K562 (cell line): Measurements from ENCODE around the gene FES. TPM values are rescaled to one million over a fixed set of nuclear protein-coding genes. Genes with fewer than 3 reads are reported as not detected.

Experiments
- ATAC-seq: fragments of 200-7000 bp; cut with Tn5 transposase; 3 replicates; pipeline ENCODE4 v1.9.1; 2020; ENCODE audit warnings: moderate library complexity
- BruUV-seq: library from RNA; stranded (reverse); fragments of 400-500 nt; replicated peaks from 2 replicates; lab custom pipeline; 2021; lab: Mats Ljungman, UMichigan
- CTCF ChIA-PET: fragments of 300-600 bp; formaldehyde crosslinking; extraction: SDS; loops from one replicate; lab custom pipeline; 2021; ENCODE audit warnings: low intra/inter-chr PET ratio; lab: Yijun Ruan, JAX
- POLR2A ChIA-PET: fragments of 300-600, 350-650 bp; sonication (Branson Sonifier 250); formaldehyde crosslinking; extraction: SDS; loops from one replicate; lab custom pipeline; 2021; ENCODE audit warnings: antibody characterized with exemption, inconsistent platforms; lab: Yijun Ruan, JAX
- DNase-seq, 4 experiments: peaks; one replicate each; pipeline versions ENCODE4 v3.0.0 to v3.0.0-alpha.2; 2011 to 2018; ENCODE audit warnings: low spot score in 3 of 4, mixed read lengths in 3 of 4; ENCODE audit errors: extremely low read depth in 1 of 4
- FAIRE-seq: peaks from 2 replicates; lab custom pipeline; 2011; peaks lifted over from hg19 to GRCh38; lab: Jason Lieb, UNC
- H2AFZ ChIP-seq: 2 replicates; pipeline ENCODE4 v1.6.0; 2011; ENCODE audit warnings: low read depth, low read length, control low read depth, inconsistent platforms
- H3K27ac ChIP-seq: fragments of 200-600 bp; 3 replicates; pipeline ENCODE4 v1.8.0; 2011; ENCODE audit warnings: low read depth, mild to moderate bottlenecking, control low read depth, inconsistent platforms, low read length, moderate library complexity, mixed read lengths; ENCODE audit errors: extremely low read depth
- H3K27me3 ChIP-seq, 2 experiments: fragments of 300-600 bp in 1 of 2; 2 replicates in 1 of 2; 3 replicates in 1 of 2; pipeline versions ENCODE4 v1.6.0 to v1.8.0; 2011; ENCODE audit warnings: inconsistent platforms in 2 of 2, low read length in 2 of 2, mild to moderate bottlenecking in 1 of 2, mixed read lengths in 1 of 2, moderate library complexity in 1 of 2; ENCODE audit not compliant: control insufficient read depth in 2 of 2, insufficient read depth in 2 of 2
- H3K36me3 ChIP-seq: fragments of 300-600 bp; 3 replicates; pipeline ENCODE4 v1.8.0; 2011; ENCODE audit warnings: mild to moderate bottlenecking, low read length, inconsistent platforms; ENCODE audit not compliant: control insufficient read depth, insufficient read depth
- H3K4me1 ChIP-seq, 2 experiments: fragments of 200-600 bp in 1 of 2; replicated peaks in 1 of 2; 2 replicates in 1 of 2; 3 replicates in 1 of 2; pipeline versions ENCODE4 v1.5.1 to v1.8.0; 2011; ENCODE audit warnings: inconsistent platforms in 2 of 2, low read length in 2 of 2, mild to moderate bottlenecking in 1 of 2, mixed read lengths in 1 of 2, moderate library complexity in 1 of 2; ENCODE audit not compliant: control insufficient read depth in 2 of 2, insufficient read depth in 2 of 2
- H3K4me2 ChIP-seq: 2 replicates; pipeline ENCODE4 v1.6.1; 2011; ENCODE audit warnings: low read length, control low read depth, inconsistent platforms, mixed read lengths; ENCODE audit not compliant: insufficient read depth
- H3K4me3 ChIP-seq: fragments of 200-600 bp; sonication (generic), shearing (Covaris generic); 2 replicates; pipeline ENCODE4 v1.5.1; 2016; ENCODE audit warnings: control low read depth, inconsistent platforms
- H3K79me2 ChIP-seq: fragments of 200-600 bp; 3 replicates; pipeline ENCODE4 v1.8.0; 2011; ENCODE audit warnings: low read length, inconsistent platforms; ENCODE audit not compliant: control insufficient read depth, insufficient read depth
- H3K9ac ChIP-seq, 2 experiments: 2 replicates each; pipeline versions ENCODE4 v1.6.0 to v1.6.1; 2011; ENCODE audit warnings: low read depth in 2 of 2, low read length in 2 of 2, control low read depth in 1 of 2, inconsistent platforms in 1 of 2, mild to moderate bottlenecking in 1 of 2, mixed read lengths in 1 of 2; ENCODE audit not compliant: insufficient read depth in 1 of 2
- H3K9me1 ChIP-seq: one replicate; pipeline ENCODE4 v1.6.0; 2011; ENCODE audit warnings: inconsistent platforms, mild to moderate bottlenecking, low read length, moderate library complexity; ENCODE audit not compliant: control insufficient read depth, insufficient read depth
- H3K9me3 ChIP-seq: replicated peaks from 2 replicates; pipeline ENCODE4 v1.5.1; 2011; ENCODE audit warnings: low read depth, low read length, inconsistent platforms; ENCODE audit not compliant: control insufficient read depth, insufficient read depth
- H4K20me1 ChIP-seq: replicated peaks from 2 replicates; pipeline ENCODE4 v1.6.1; 2011; ENCODE audit warnings: low read length, inconsistent platforms, mixed read lengths; ENCODE audit not compliant: control insufficient read depth, insufficient read depth
- HDAC2 ChIP-seq: fragments of 450-650 bp; IDR thresholded peaks from 2 replicates; pipeline ENCODE4 v1.6.1; 2016; ENCODE audit warnings: mild to moderate bottlenecking
- NCOA6 ChIP-seq: fragments of 450-650 bp; IDR thresholded peaks from 2 replicates; pipeline ENCODE4 v1.6.1; 2017; ENCODE audit warnings: mild to moderate bottlenecking
- POLR2AphosphoS2 ChIP-seq: IDR thresholded peaks from 2 replicates; pipeline ENCODE4 v1.6.1; 2012; ENCODE audit warnings: low read length, improper control_type of control experiment
- POLR2G ChIP-seq: fragments of 200-400 bp; formaldehyde crosslinking; IDR thresholded peaks from 2 replicates; pipeline ENCODE4 v1.6.1; 2017; ENCODE audit warnings: low read depth, mild to moderate bottlenecking, antibody characterized with exemption, low read length, moderate library complexity
- RBFOX2 ChIP-seq: fragments of 200-400 bp; formaldehyde crosslinking; IDR thresholded peaks from 2 replicates; pipeline ENCODE4 v1.6.1; 2017; ENCODE audit warnings: low read depth, mild to moderate bottlenecking, low read length, moderate library complexity
- WGBS: fragments of 100-300 bp; shearing (Covaris generic); methylation state at CpG from one replicate; pipeline ENCODE4 v1.1.6; 2016; ENCODE audit warnings: low coverage, mixed read lengths; ENCODE audit not compliant: insufficient coverage; ENCODE audit errors: missing lambda C conversion rate; 5-methylcytosine and 5-hydroxymethylcytosine counted together
- in situ Hi-C: fragments of 300-500 bp; cut with MboI; formaldehyde crosslinking; loops from 4 replicates; pipeline ENCODE4 v1.15.0; 2018; ENCODE audit warnings: inconsistent platforms, mixed read lengths
- intact Hi-C: fragments of 100-400 bp; cut with micrococcal nuclease; formaldehyde crosslinking; loops from 2 replicates; pipeline ENCODE4 v1.14.2; 2022
- polyA plus RNA-seq, 8 experiments: library from polyadenylated mRNA; depleted of rRNA in 4 of 8; stranded (reverse) in 5 of 8; unstranded in 3 of 8; fragments of >200 nt; fragmentation: Nextera tagmentation in 2 of 8; fragmentation: Illumina TruSeq in 1 of 8; extraction: Ambion mirVana in 2 of 8; extraction: Trizol in 1 of 8; gene quantifications; 2 replicates each; pipeline versions ENCODE4 v1.2.1 to v1.2.3, GENCODE V29; 2011 to 2014; ENCODE audit warnings: inconsistent platforms in 1 of 8, missing spikeins in 1 of 8
- total RNA-seq, 7 experiments: library from RNA; depleted of rRNA in 6 of 7; stranded (reverse); fragments of >200 nt in 6 of 7; fragmentation: Illumina TruSeq in 2 of 7; extraction: Trizol in 2 of 7; gene quantifications; 2 replicates each; pipeline versions ENCODE4 v1.2.1 to v1.2.3, GENCODE V29; 2011 to 2021; ENCODE audit warnings: low replicate concordance in 1 of 7

FES gene
- total and polyA plus RNA-seq, 9 of the 15 experiments (the other 6 are each of a cell fraction or from before 2014, with no cell fraction given), result 0.38 to 2.6 (median 0.82) TPM

GRCh38 chr15:90877315-90877714 lies 7.0 kb upstream of the FES start:
- peaks cover 92% of the 10 kb centered on the region for H3K36me3 ChIP-seq
- no peak overlapping the region for H3K4me3 ChIP-seq
- H3K9ac ChIP-seq, result no peak overlapping the region
- H3K4me2 ChIP-seq, result no peak overlapping the region
- no peaks in the 10 kb centered on the region for H3K9me3 ChIP-seq
- intact Hi-C loops, result no loop called here
- no peak for FAIRE-seq
- peaks cover 17% of the 10 kb centered on the region; the same call in 1 of the 2 replicates for H4K20me1 ChIP-seq
- no peaks in the 10 kb centered on the region for H3K27me3 ChIP-seq
- H3K9me1 ChIP-seq, result peaks cover 3% of the 10 kb centered on the region
- H2AFZ ChIP-seq, result no peak overlapping the region
- POLR2A ChIA-PET, result no interaction called here
- no TSS peak for BruUV-seq
- no peak for DNase-seq
- no peak for ATAC-seq
- peaks cover 42% of the 10 kb centered on the region for H3K79me2 ChIP-seq
- H3K4me1 ChIP-seq, result peaks cover 19 to 57% of the 10 kb centered on the region in 2 experiments
- 95% methylated on average over 14 of the region's 14 CpGs for WGBS
- H3K27ac ChIP-seq, result no peak overlapping the region
- CTCF ChIA-PET, result no interaction called here
- in situ Hi-C loops, result no loop called here
- peak; percentile 43; the same call in 1 of the 2 replicates for TF ChIP-seq RBFOX2
- TF ChIP-seq POLR2G, result 0 out of 2 replicates have a peak, but pooled peaks have one; percentile 15
- no peak for TF ChIP-seq POLR2AphosphoS2
- no peak for TF ChIP-seq HDAC2

DNA sequence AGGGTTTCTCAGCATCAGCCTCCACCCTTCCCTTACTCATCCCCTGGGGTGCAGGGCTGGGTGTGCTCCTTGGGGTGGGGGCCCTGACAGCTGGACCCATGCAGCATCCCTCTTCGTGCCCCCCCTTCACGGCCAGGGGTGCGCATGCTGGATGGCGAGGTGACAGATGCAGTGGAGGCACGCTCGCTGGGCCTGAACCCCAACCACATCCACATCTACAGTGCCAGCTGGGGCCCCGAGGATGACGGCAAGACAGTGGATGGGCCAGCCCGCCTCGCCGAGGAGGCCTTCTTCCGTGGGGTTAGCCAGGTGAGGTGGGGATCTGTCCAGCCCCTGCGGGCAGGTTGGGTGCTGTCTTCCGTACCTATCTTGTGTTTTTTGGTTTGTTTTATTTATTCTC lies 6.3 kb upstream of the FES start:
- 93% methylated on average over 8 of the region's 14 CpGs for WGBS
- no peak for FAIRE-seq

More for the DNA sequence above, 6.3 kb upstream of the FES start:
- Histone ChIP-seq H3K4me2 (no peak overlapping the region), H3K79me2 (peaks cover 36% of the 10 kb centered on the region), H3K9ac (peak overlapping the region in 1 of 2 experiments; percentile 42; a peak in 1 of 4 replicates), H3K9me1 (peaks cover 3% of the 10 kb centered on the region), H4K20me1 (peaks cover 17% of the 10 kb centered on the region; the same call in 1 of the 2 replicates), H3K4me3 (no peak overlapping the region), H2AFZ (no peak overlapping the region), H3K36me3 (peaks cover 97% of the 10 kb centered on the region), H3K27me3 (no peaks in the 10 kb centered on the region), H3K27ac (no peak overlapping the region), H3K9me3 (no peaks in the 10 kb centered on the region), H3K4me1 (peaks cover 16 to 59% of the 10 kb centered on the region in 2 experiments)
- DNase-seq (peak in 1 of 4 experiments; percentile 8), ATAC-seq (no peak)
- TF ChIP-seq NCOA6 (no peak), RBFOX2 (peak; percentile 21; the same call in 1 of the 2 replicates)
- in situ Hi-C loops (no loop called here), intact Hi-C loops (no loop called here)
- BruUV-seq, result no TSS peak
- CTCF ChIA-PET, result no interaction called here
- POLR2A ChIA-PET, result no interaction called here
